SK-N-SH (cell line): ENCODE measurements around the gene OR7C2. TPM values are rescaled to one million over a fixed set of nuclear protein-coding genes. Genes with fewer than 3 reads are reported as not detected.

Experiments used
- CTCF ChIA-PET: fragments of 300-600, 350-600 bp; formaldehyde crosslinking; extraction: SDS; loops from one replicate; lab custom pipeline; 2021; lab: Yijun Ruan, JAX
- POLR2A ChIA-PET: fragments of 350-600 bp; sonication (Branson Sonifier 250); formaldehyde crosslinking; extraction: SDS; loops from one replicate; lab custom pipeline; 2020; ENCODE audit warnings: antibody characterized with exemption, inconsistent platforms; lab: Yijun Ruan, JAX
- DNase-seq: peaks from one replicate; pipeline ENCODE4 v3.0.0; 2012
- H2AFZ ChIP-seq: fragments of 200-600 bp; sonication (generic); 2 replicates; pipeline ENCODE4 v1.8.1; 2016; ENCODE audit warnings: antibody characterized with exemption, mild to moderate bottlenecking, low read depth
- H3F3A ChIP-seq: fragments of 200-600 bp; sonication (generic); replicated peaks from 2 replicates; pipeline ENCODE3; 2016; ENCODE audit warnings: antibody characterized with exemption, mild to moderate bottlenecking; ENCODE audit not compliant: insufficient read depth
- H3K27ac ChIP-seq, 2 experiments: fragments of 200-500 bp in 1 of 2; fragments of 200-600 bp in 1 of 2; sonication (Bioruptor generic) in 1 of 2; sonication (generic), shearing (Covaris generic) in 1 of 2; 2 replicates each; pipeline versions ENCODE4 v1.5.1 to v1.6.1; 2014 to 2016; ENCODE audit warnings: low read depth in 2 of 2, inconsistent platforms in 1 of 2, low read length in 1 of 2, mild to moderate bottlenecking in 1 of 2, mixed read lengths in 1 of 2
- H3K27me3 ChIP-seq: fragments of 200-600 bp; sonication (generic), shearing (Covaris generic); 2 replicates; pipeline ENCODE4 v1.6.1; 2016; ENCODE audit warnings: mixed run types; ENCODE audit not compliant: insufficient read depth
- H3K36me3 ChIP-seq, 2 experiments: fragments of 200-500 bp in 1 of 2; fragments of 200-600 bp in 1 of 2; sonication (Bioruptor generic) in 1 of 2; sonication (generic) in 1 of 2; replicated peaks in 1 of 2; 2 replicates each; pipeline versions ENCODE3 to v1.5.1; 2014 to 2016; ENCODE audit warnings: low read length in 1 of 2, mild to moderate bottlenecking in 1 of 2; ENCODE audit not compliant: insufficient read depth in 2 of 2, control insufficient read depth in 1 of 2
- H3K4me1 ChIP-seq, 2 experiments: fragments of 200-500 bp in 1 of 2; fragments of 200-600 bp in 1 of 2; sonication (Bioruptor generic) in 1 of 2; sonication (generic), shearing (Covaris generic) in 1 of 2; 2 replicates each; pipeline versions ENCODE4 v1.5.1 to v1.6.1; 2014 to 2016; ENCODE audit warnings: low read depth in 1 of 2, low read length in 1 of 2, mixed run types in 1 of 2; ENCODE audit not compliant: insufficient read depth in 2 of 2, control insufficient read depth in 1 of 2
- H3K4me2 ChIP-seq: fragments of 200-600 bp; sonication (generic), shearing (Covaris generic); 2 replicates; pipeline ENCODE4 v1.6.1; 2017; ENCODE audit warnings: mixed run types
- H3K4me3 ChIP-seq, 2 experiments: fragments of 200-500 bp in 1 of 2; fragments of 200-600 bp in 1 of 2; sonication (Bioruptor generic) in 1 of 2; sonication (generic), shearing (Covaris generic) in 1 of 2; 2 replicates each; pipeline versions ENCODE4 v1.5.1 to v1.8.1; 2014 to 2016; ENCODE audit warnings: low read depth in 2 of 2, inconsistent platforms in 1 of 2, low read length in 1 of 2, mild to moderate bottlenecking in 1 of 2, mixed read lengths in 1 of 2, moderate library complexity in 1 of 2
- H3K79me2 ChIP-seq: fragments of 200-600 bp; sonication (generic); 2 replicates; pipeline ENCODE4 v1.8.1; 2017; ENCODE audit warnings: mild to moderate bottlenecking; ENCODE audit not compliant: insufficient read depth
- H3K9ac ChIP-seq: fragments of 200-600 bp; sonication (generic); 2 replicates; pipeline ENCODE4 v1.6.1; 2017; ENCODE audit warnings: mixed run types
- H3K9me2 ChIP-seq: fragments of 200-600 bp; sonication (generic); 2 replicates; pipeline ENCODE4 v1.6.1; 2017; ENCODE audit warnings: mixed run types
- H3K9me3 ChIP-seq: fragments of 200-600 bp; sonication (generic); 2 replicates; pipeline ENCODE4 v1.6.1; 2017; ENCODE audit warnings: mixed run types, mild to moderate bottlenecking, moderate library complexity
- H4K20me1 ChIP-seq: fragments of 200-600 bp; sonication (generic); 2 replicates; pipeline ENCODE4 v1.6.1; 2017; ENCODE audit warnings: mild to moderate bottlenecking, mixed run types; ENCODE audit not compliant: insufficient read depth
- EP300 ChIP-seq, 2 experiments: IDR thresholded peaks; 2 replicates each; pipeline versions ENCODE4 v1.4.0 to v1.6.1; 2012; ENCODE audit warnings: borderline replicate concordance in 1 of 2, low read depth in 1 of 2, low read length in 1 of 2
- EZH2phosphoT487 ChIP-seq: fragments of 200-600 bp; sonication (generic); IDR thresholded peaks from 2 replicates; pipeline ENCODE4 v1.6.1; 2017; ENCODE audit warnings: low read depth, mixed run types, mild to moderate bottlenecking, antibody characterized with exemption, moderate library complexity, borderline replicate concordance
- FOSL2 ChIP-seq: IDR thresholded peaks from 2 replicates; pipeline ENCODE4 v1.4.0; 2012; ENCODE audit warnings: low read depth, mild to moderate bottlenecking, moderate library complexity, borderline replicate concordance
- FOXM1 ChIP-seq: IDR thresholded peaks from 2 replicates; pipeline ENCODE4 v1.4.0; 2012; ENCODE audit warnings: low read depth, mild to moderate bottlenecking
- JUND ChIP-seq: IDR thresholded peaks from 2 replicates; pipeline ENCODE4 v1.4.0; 2012
- MEF2A ChIP-seq: IDR thresholded peaks from 2 replicates; pipeline ENCODE4 v1.4.0; 2012; ENCODE audit warnings: low read depth, borderline replicate concordance
- MXI1 ChIP-seq: IDR thresholded peaks from 2 replicates; pipeline ENCODE4 v1.6.1; 2012; ENCODE audit warnings: mild to moderate bottlenecking, low read depth, low read length, improper control_type of control experiment
- NFIC ChIP-seq: IDR thresholded peaks from 2 replicates; pipeline ENCODE4 v1.4.0; 2012; ENCODE audit warnings: borderline replicate concordance
- NRF1 ChIP-seq: IDR thresholded peaks from 2 replicates; pipeline ENCODE4 v1.6.1; 2012; ENCODE audit warnings: low read depth, mild to moderate bottlenecking, low read length
- POLR2AphosphoS5 ChIP-seq: IDR thresholded peaks from 2 replicates; pipeline ENCODE4 v1.6.1; 2012; ENCODE audit warnings: low read depth, low read length
- RAD21 ChIP-seq: IDR thresholded peaks from 2 replicates; pipeline ENCODE4 v1.6.1; 2012; ENCODE audit warnings: mild to moderate bottlenecking, low read length
- RCOR1 ChIP-seq: fragments of 150-350 bp; IDR thresholded peaks from 2 replicates; pipeline ENCODE4 v1.6.1; 2017; ENCODE audit warnings: antibody characterized with exemption, low read length
- REST ChIP-seq: IDR thresholded peaks from 2 replicates; pipeline ENCODE4 v1.6.1; 2012; ENCODE audit warnings: mild to moderate bottlenecking, low read depth, low read length, moderate library complexity
- RFX5 ChIP-seq: IDR thresholded peaks from 2 replicates; pipeline ENCODE4 v1.6.1; 2012; ENCODE audit warnings: mild to moderate bottlenecking, improper control_type of control experiment, low read length
- RXRA ChIP-seq: IDR thresholded peaks from 2 replicates; pipeline ENCODE4 v1.4.0; 2012; ENCODE audit warnings: low read depth, mild to moderate bottlenecking, borderline replicate concordance
- SIN3A ChIP-seq: IDR thresholded peaks from 2 replicates; pipeline ENCODE4 v1.6.1; 2012; ENCODE audit warnings: low read depth, mild to moderate bottlenecking, low read length, moderate library complexity, borderline replicate concordance
- TCF12 ChIP-seq: IDR thresholded peaks from 2 replicates; pipeline ENCODE4 v1.4.0; 2012
- YY1 ChIP-seq: IDR thresholded peaks from 2 replicates; pipeline ENCODE4 v1.4.0; 2012; ENCODE audit warnings: low read depth, mild to moderate bottlenecking
- WGBS: methylation state at CpG from one replicate; pipeline ENCODE4 v1.1.6; 2017; ENCODE audit warnings: low lambda C conversion rate; 5-methylcytosine and 5-hydroxymethylcytosine counted together
- polyA plus RNA-seq, 3 experiments: library from polyadenylated mRNA; depleted of rRNA; stranded (reverse); fragments of >200 nt; gene quantifications; 2 replicates each; pipeline ENCODE4 v1.2.3, GENCODE V29; 2012
- TF ChIP-seq, protein P1 (sequence below): IDR thresholded peaks from 2 replicates; pipeline ENCODE4; 2012
- TF ChIP-seq, protein P2 (sequence below): fragments of 150-350 bp; IDR thresholded peaks from 2 replicates; pipeline ENCODE4 v1.6.1; 2017; ENCODE audit warnings: antibody characterized with exemption, low read length, low read depth, borderline replicate concordance
- TF ChIP-seq, protein P3 (sequence below): IDR thresholded peaks from 2 replicates; pipeline ENCODE4 v1.4.0; 2012; ENCODE audit warnings: low read depth, borderline replicate concordance

Gene OR7C2
- polyA plus RNA-seq, 1 of the 3 experiments (the other 2 are of a cell fraction) = not detected

- ChIA-PET CTCF (no interaction called here), POLR2A (no interaction called here)
- Histone ChIP-seq H3K4me1 (no peaks in the 10 kb centered on the region), H3K27ac (no peak overlapping the region), H2AFZ (no peak overlapping the region), H3F3A (no peaks in the 10 kb centered on the region), H4K20me1 (no peaks in the 10 kb centered on the region), H3K9me3 (no peaks in the 10 kb centered on the region), H3K9me2 (no peaks in the 10 kb centered on the region), H3K9ac (no peak overlapping the region), H3K4me2 (no peak overlapping the region), H3K4me3 (no peak overlapping the region), H3K36me3 (no peaks in the 10 kb centered on the region), H3K79me2 (no peaks in the 10 kb centered on the region), H3K27me3 (peaks cover 45% of the 10 kb centered on the region)
- TF ChIP-seq RFX5 (no peak), MXI1 (no peak), JUND (no peak), SIN3A (no peak), POLR2AphosphoS5 (no peak), EZH2phosphoT487 (no peak), YY1 (no peak), EP300 (IDR thresholded peaks at IDR 0.05; ENCODE audit: borderline replicate concordance in 1 of 2, low read depth in 1 of 2, low read length in 1 of 2) (no peak), RCOR1 (no peak), TCF12 (no peak), REST (no peak), FOXM1 (no peak)
- TF ChIP-seq, protein P1, sequence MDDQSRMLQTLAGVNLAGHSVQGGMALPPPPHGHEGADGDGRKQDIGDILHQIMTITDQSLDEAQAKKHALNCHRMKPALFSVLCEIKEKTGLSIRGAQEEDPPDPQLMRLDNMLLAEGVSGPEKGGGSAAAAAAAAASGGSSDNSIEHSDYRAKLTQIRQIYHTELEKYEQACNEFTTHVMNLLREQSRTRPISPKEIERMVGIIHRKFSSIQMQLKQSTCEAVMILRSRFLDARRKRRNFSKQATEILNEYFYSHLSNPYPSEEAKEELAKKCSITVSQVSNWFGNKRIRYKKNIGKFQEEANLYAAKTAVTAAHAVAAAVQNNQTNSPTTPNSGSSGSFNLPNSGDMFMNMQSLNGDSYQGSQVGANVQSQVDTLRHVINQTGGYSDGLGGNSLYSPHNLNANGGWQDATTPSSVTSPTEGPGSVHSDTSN = no peak
- no peak for DNase-seq
- 4% methylated on average over 5 of the region's 5 CpGs for WGBS
Measured at GRCh38 chr19:14977128-14977527, 35.8 kb downstream of the OR7C2 start.

DNA sequence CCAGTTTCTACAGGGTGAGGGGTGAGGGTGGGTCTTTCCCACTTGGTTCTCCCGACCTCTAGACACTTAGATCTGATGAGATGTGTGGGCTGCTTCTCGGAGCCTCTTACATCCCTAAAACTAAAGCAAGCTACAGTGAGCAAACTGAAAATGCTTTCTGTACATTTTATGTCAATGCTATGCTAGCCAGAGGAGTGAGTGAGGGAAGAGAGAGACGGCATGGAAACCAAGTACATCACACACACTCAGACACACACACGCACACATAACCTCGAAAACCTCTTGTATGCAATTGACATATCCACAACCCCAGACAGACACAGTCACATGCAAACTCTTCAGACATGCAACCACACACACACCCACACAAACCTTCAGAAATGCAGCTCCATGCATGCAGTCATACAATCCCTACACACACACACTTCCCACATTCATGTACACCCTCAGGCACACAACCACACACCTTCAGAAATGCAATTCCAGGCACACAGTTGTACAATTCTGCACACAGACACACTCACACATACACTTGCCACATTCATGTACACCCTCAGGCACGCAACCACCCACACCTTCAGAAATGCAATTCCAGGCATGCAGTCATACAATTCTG, 37.0 kb downstream of the OR7C2 start:
- CTCF ChIA-PET = interaction anchor here (0.6 kb wide), 1 partner anchor 54 kb away, joined by 4 read pairs; no protein-coding TSS in a partner anchor
- H3K27ac ChIP-seq = no peak overlapping the region
- H3K36me3 ChIP-seq = no peaks in the 10 kb centered on the region
- no peak overlapping the region for H3K4me3 ChIP-seq
- H3F3A ChIP-seq = no peaks in the 10 kb centered on the region
- 4% methylated on average over 6 of the region's 6 CpGs for WGBS
- H3K79me2 ChIP-seq = no peaks in the 10 kb centered on the region
- H3K4me2 ChIP-seq = no peak overlapping the region
- DNase-seq = no peak
- H2AFZ ChIP-seq = no peak overlapping the region
- H3K9me3 ChIP-seq = no peaks in the 10 kb centered on the region
- no peaks in the 10 kb centered on the region for H3K9me2 ChIP-seq
- H4K20me1 ChIP-seq = no peaks in the 10 kb centered on the region
- H3K9ac ChIP-seq = no peak overlapping the region
- no peaks in the 10 kb centered on the region for H3K4me1 ChIP-seq
- peaks cover 51% of the 10 kb centered on the region for H3K27me3 ChIP-seq
- POLR2A ChIA-PET = no interaction called here
- TF ChIP-seq MEF2A (no peak), RAD21 (no peak), RXRA (no peak), NRF1 (no peak), MXI1 (no peak), FOSL2 (no peak), NFIC (no peak), POLR2AphosphoS5 (no peak)
- TF ChIP-seq, protein P2, sequence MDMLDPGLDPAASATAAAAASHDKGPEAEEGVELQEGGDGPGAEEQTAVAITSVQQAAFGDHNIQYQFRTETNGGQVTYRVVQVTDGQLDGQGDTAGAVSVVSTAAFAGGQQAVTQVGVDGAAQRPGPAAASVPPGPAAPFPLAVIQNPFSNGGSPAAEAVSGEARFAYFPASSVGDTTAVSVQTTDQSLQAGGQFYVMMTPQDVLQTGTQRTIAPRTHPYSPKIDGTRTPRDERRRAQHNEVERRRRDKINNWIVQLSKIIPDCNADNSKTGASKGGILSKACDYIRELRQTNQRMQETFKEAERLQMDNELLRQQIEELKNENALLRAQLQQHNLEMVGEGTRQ = no peak
- TF ChIP-seq, protein P3, sequence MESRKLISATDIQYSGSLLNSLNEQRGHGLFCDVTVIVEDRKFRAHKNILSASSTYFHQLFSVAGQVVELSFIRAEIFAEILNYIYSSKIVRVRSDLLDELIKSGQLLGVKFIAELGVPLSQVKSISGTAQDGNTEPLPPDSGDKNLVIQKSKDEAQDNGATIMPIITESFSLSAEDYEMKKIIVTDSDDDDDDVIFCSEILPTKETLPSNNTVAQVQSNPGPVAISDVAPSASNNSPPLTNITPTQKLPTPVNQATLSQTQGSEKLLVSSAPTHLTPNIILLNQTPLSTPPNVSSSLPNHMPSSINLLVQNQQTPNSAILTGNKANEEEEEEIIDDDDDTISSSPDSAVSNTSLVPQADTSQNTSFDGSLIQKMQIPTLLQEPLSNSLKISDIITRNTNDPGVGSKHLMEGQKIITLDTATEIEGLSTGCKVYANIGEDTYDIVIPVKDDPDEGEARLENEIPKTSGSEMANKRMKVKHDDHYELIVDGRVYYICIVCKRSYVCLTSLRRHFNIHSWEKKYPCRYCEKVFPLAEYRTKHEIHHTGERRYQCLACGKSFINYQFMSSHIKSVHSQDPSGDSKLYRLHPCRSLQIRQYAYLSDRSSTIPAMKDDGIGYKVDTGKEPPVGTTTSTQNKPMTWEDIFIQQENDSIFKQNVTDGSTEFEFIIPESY = no peak
